CD14-positive monocyte (primary cell): ENCODE results near the gene MRPL43. TPM values are rescaled to one million over a fixed set of nuclear protein-coding genes. Genes with fewer than 3 reads are reported as not detected.

Source experiments
- DNase-seq, 3 donors: peaks; one replicate each; pipeline ENCODE4 v3.0.0-alpha.2; 2011 to 2022
- H2AFZ ChIP-seq: 2 replicates; pipeline ENCODE4 v1.6.0; 2012; ENCODE audit warnings: mild to moderate bottlenecking, low read depth, low read length, inconsistent platforms; ENCODE audit not compliant: insufficient read depth, poor library complexity, severe bottlenecking
- H3K27ac ChIP-seq, 2 donors: 1 replicate in 1 of 2; 2 replicates in 1 of 2; pipeline ENCODE4 v1.5.1; 2012 to 2013; ENCODE audit warnings: low read length in 2 of 2, control low read depth in 1 of 2, inconsistent platforms in 1 of 2, low read depth in 1 of 2, mild to moderate bottlenecking in 1 of 2
- H3K27me3 ChIP-seq, 2 donors: one replicate each; pipeline versions ENCODE4 v1.6.0 to v1.6.1; 2011 to 2013; ENCODE audit warnings: low read length in 2 of 2; ENCODE audit not compliant: control insufficient read depth in 2 of 2, insufficient read depth in 2 of 2
- H3K36me3 ChIP-seq, 2 donors: replicated peaks in 1 of 2; 1 replicate in 1 of 2; 2 replicates in 1 of 2; pipeline versions ENCODE4 v1.5.1 to v1.6.1; 2012 to 2013; ENCODE audit warnings: low read length in 2 of 2, control low read depth in 1 of 2, inconsistent platforms in 1 of 2, mild to moderate bottlenecking in 1 of 2; ENCODE audit not compliant: insufficient read depth in 2 of 2, control insufficient read depth in 1 of 2
- H3K4me1 ChIP-seq, 2 donors: 1 replicate in 1 of 2; 2 replicates in 1 of 2; pipeline versions ENCODE4 v1.5.1 to v1.6.1; 2012 to 2013; ENCODE audit warnings: low read length in 2 of 2, control low read depth in 1 of 2, inconsistent platforms in 1 of 2, mild to moderate bottlenecking in 1 of 2, moderate library complexity in 1 of 2; ENCODE audit not compliant: insufficient read depth in 2 of 2, control insufficient read depth in 1 of 2
- H3K4me2 ChIP-seq: replicated peaks from 2 replicates; pipeline ENCODE3; 2012; ENCODE audit warnings: low read length, moderate library complexity, mild to moderate bottlenecking; ENCODE audit not compliant: poor library complexity, severe bottlenecking; ENCODE audit errors: extremely low read depth
- H3K4me3 ChIP-seq, 3 experiments: fragments of 200-600 bp in 1 of 3; sonication (generic) in 1 of 3; replicated peaks in 1 of 3; 1 replicate in 2 of 3; 2 replicates in 1 of 3; pipeline ENCODE4 v1.5.1; 2011 to 2013; ENCODE audit warnings: low read length in 3 of 3, mild to moderate bottlenecking in 3 of 3, control low read depth in 2 of 3, low read depth in 2 of 3, inconsistent platforms in 1 of 3, moderate library complexity in 1 of 3
- H3K79me2 ChIP-seq: 2 replicates; pipeline ENCODE4 v1.6.0; 2012; ENCODE audit warnings: mild to moderate bottlenecking, control low read depth, inconsistent platforms, low read length, moderate library complexity; ENCODE audit not compliant: insufficient read depth
- H3K9ac ChIP-seq: 2 replicates; pipeline ENCODE4 v1.6.0; 2017; ENCODE audit warnings: low read length, mild to moderate bottlenecking; ENCODE audit not compliant: insufficient read depth, poor library complexity, severe bottlenecking
- H3K9me3 ChIP-seq, 2 donors: replicated peaks in 1 of 2; 1 replicate in 1 of 2; 2 replicates in 1 of 2; pipeline versions ENCODE4 v1.5.1 to v1.6.1; 2012 to 2013; ENCODE audit warnings: low read length in 2 of 2, control low read depth in 1 of 2; ENCODE audit not compliant: control insufficient read depth in 1 of 2, insufficient read depth in 1 of 2
- H4K20me1 ChIP-seq: 2 replicates; pipeline ENCODE4 v1.6.0; 2012; ENCODE audit warnings: mild to moderate bottlenecking, low read length, control low read depth, moderate library complexity; ENCODE audit not compliant: insufficient read depth
- H3K27ac Mint-ChIP-seq, 7 donors: one replicate each; pipeline ENCODE4 v1.8.0; 2020; ENCODE audit warnings: mild to moderate bottlenecking in 7 of 7, mixed read lengths in 7 of 7, moderate library complexity in 6 of 7, inconsistent platforms in 2 of 7
- H3K27me3 Mint-ChIP-seq, 3 donors: one replicate each; pipeline ENCODE4 v1.8.0; 2021 to 2022; ENCODE audit warnings: low read depth in 3 of 3, mild to moderate bottlenecking in 3 of 3, mixed read lengths in 3 of 3, moderate library complexity in 3 of 3, inconsistent platforms in 1 of 3
- H3K36me3 Mint-ChIP-seq, 2 donors: one replicate each; pipeline ENCODE4 v1.8.0; 2020; ENCODE audit warnings: mixed read lengths in 2 of 2, inconsistent platforms in 1 of 2, mild to moderate bottlenecking in 1 of 2
- H3K4me1 Mint-ChIP-seq: one replicate; pipeline ENCODE4 v1.8.0; 2020; ENCODE audit warnings: mild to moderate bottlenecking, mixed read lengths
- H3K4me3 Mint-ChIP-seq, 2 donors: one replicate each; pipeline ENCODE4 v1.8.0; 2020; ENCODE audit warnings: mild to moderate bottlenecking in 2 of 2, mixed read lengths in 2 of 2, moderate library complexity in 1 of 2
- H3K9me3 Mint-ChIP-seq, 7 donors: one replicate each; pipeline ENCODE4 v1.8.0; 2020 to 2022; ENCODE audit warnings: mixed read lengths in 7 of 7, mild to moderate bottlenecking in 6 of 7, moderate library complexity in 6 of 7, inconsistent platforms in 2 of 7
- WGBS: methylation state at CpG from one replicate; pipeline ENCODE4 v1.1.5; 2013; ENCODE audit warnings: missing lambda C conversion rate; ENCODE audit not compliant: insufficient coverage; 5-methylcytosine and 5-hydroxymethylcytosine counted together
- intact Hi-C, 2 donors: fragments of 100-400 bp; cut with micrococcal nuclease; formaldehyde crosslinking; loops; one replicate each; pipeline versions ENCODE4 v1.15.0 to v1.15.1; 2023
- polyA plus RNA-seq, 3 donors: library from polyadenylated mRNA; depleted of rRNA in 1 of 3; unstranded in 2 of 3; stranded (reverse) in 1 of 3; fragments of 300-500 nt in 2 of 3; fragments of >200 nt in 1 of 3; fragmentation: Illumina TruSeq in 2 of 3; gene quantifications; 1 replicate in 2 of 3; 2 replicates in 1 of 3; pipeline ENCODE4 v1.2.3, GENCODE V29; 2012 to 2021
- TF ChIP-seq, protein P1 (sequence below): fragments of 200-600 bp; IDR thresholded peaks from one replicate; pipeline ENCODE4 v1.8.0; 2022; ENCODE audit warnings: antibody characterized with exemption, mild to moderate bottlenecking

MRPL43 gene
- polyA plus RNA-seq, 3 donors: 69.5 to 123 (median 98.0) TPM

DNA sequence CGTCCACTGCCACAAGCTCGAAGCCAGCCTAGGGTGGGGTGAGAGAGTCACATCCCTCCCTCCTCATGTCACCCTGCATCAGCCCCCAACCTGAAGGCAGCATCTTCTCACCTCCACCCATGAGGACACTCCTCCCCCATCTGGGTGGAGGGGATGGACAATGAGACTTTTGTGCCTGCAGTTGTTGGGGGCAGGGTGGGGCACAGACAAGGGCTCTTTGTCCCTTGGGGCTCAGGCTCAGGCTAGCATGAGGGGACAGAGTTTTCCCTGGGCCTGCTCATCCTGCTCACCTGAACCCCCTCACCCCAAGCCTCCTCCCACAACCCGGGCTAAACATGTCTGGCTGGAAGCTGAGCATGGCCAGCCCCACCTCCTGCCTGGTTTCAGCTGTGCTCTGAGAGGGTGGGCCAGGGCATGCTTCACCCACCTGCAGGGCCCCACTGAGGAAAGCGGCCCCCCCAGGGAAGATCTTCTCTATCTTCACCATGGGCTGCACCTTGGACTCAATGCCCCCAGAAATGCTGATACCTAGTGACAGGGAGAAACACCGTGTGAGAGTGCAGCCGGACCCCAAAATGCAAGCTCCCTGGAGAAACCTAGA lies 21.6 kb upstream of the MRPL43 start:
- no peaks in the 10 kb centered on the region for H4K20me1 ChIP-seq
- H3K4me2 ChIP-seq: no peak overlapping the region
- Mint-ChIP-seq H3K27me3 (peaks cover 3 to 9% (median 7%) of the 10 kb centered on the region in 3 donors), H3K27ac (peak overlapping the region in 2 of 7 donors; percentile 23 to 40), H3K36me3 (peaks cover 5 to 20% of the 10 kb centered on the region in 2 donors), H3K4me3 (no peak overlapping the region), H3K4me1 (peaks cover 12% of the 10 kb centered on the region), H3K9me3 (peaks cover 0 to 3% (median 0%) of the 10 kb centered on the region in 7 donors)
- peaks cover 5 to 8% of the 10 kb centered on the region in 2 donors for H3K4me1 ChIP-seq
- H3K9me3 ChIP-seq: no peaks in the 10 kb centered on the region
- intact Hi-C loops: no loop called here
- H3K79me2 ChIP-seq: no peaks in the 10 kb centered on the region
- DNase-seq: no peak
- H3K27ac ChIP-seq: no peak overlapping the region
- WGBS: 67% methylated on average over 3 of the region's 6 CpGs
- no peak overlapping the region for H3K9ac ChIP-seq
- no peak overlapping the region for H2AFZ ChIP-seq
- H3K36me3 ChIP-seq: peaks cover 3 to 12% of the 10 kb centered on the region in 2 donors
- H3K4me3 ChIP-seq: no peak overlapping the region
- TF ChIP-seq, protein P1, sequence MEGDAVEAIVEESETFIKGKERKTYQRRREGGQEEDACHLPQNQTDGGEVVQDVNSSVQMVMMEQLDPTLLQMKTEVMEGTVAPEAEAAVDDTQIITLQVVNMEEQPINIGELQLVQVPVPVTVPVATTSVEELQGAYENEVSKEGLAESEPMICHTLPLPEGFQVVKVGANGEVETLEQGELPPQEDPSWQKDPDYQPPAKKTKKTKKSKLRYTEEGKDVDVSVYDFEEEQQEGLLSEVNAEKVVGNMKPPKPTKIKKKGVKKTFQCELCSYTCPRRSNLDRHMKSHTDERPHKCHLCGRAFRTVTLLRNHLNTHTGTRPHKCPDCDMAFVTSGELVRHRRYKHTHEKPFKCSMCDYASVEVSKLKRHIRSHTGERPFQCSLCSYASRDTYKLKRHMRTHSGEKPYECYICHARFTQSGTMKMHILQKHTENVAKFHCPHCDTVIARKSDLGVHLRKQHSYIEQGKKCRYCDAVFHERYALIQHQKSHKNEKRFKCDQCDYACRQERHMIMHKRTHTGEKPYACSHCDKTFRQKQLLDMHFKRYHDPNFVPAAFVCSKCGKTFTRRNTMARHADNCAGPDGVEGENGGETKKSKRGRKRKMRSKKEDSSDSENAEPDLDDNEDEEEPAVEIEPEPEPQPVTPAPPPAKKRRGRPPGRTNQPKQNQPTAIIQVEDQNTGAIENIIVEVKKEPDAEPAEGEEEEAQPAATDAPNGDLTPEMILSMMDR: no peak
- H3K27me3 ChIP-seq: no peaks in the 10 kb centered on the region

DNA sequence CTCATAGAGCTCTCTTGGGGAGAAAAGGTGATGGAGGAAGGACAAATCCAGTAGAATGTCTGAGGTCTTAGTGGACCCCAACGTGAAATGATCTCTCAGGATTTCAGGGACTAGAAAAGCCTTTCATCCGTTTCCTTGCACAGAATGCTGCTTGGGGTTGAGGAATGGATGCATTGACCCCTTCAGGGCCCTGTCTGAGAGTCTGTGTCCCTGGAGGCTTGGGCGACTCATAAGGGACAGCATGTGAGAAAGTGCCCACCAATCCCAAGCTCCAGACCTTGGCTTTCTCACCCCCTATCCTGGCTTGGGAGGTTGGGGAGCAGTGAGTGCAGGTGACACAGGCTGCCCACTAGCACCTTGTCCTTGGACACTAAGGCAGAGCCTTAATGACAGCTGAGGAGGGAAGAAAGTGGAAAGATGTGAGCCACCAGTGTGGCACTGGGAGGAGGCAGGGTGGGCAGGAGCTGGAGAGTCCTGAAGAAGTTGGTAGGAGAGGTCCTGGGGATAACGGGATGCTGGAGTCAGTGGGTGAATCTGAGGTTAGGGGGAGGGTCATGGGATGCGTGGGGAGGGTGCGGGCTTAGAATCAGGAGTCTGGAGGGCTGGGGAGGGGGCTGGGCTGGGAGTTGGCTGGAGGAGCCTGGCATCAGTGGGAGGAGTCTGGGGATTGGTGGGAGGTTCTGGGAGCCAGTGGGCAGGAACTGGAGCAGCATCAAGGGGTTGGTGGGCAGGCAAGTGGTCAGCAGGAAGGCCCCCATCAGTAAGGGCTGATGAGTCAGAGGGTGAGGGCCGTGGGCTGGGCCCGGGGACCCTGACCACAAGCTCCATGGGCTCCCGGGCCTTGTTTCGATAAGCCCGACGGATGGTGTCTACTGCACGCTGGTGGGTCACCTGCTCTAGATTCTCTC lies 20.9 kb upstream of the MRPL43 start:
- H3K27me3 ChIP-seq: no peaks in the 10 kb centered on the region
- no peaks in the 10 kb centered on the region for H4K20me1 ChIP-seq
- H3K4me2 ChIP-seq: no peak overlapping the region
- peaks cover 3 to 12% of the 10 kb centered on the region in 2 donors for H3K36me3 ChIP-seq
- no peaks in the 10 kb centered on the region for H3K9me3 ChIP-seq
- H3K4me1 ChIP-seq: peaks cover 3 to 7% of the 10 kb centered on the region in 2 donors
- peaks cover 0 to 7% (median 7%) of the 10 kb centered on the region in 3 donors for H3K27me3 Mint-ChIP-seq
- H3K79me2 ChIP-seq: no peaks in the 10 kb centered on the region
- H3K4me1 Mint-ChIP-seq: peaks cover 8% of the 10 kb centered on the region
- no peak overlapping the region for H3K9ac ChIP-seq
- H3K4me3 ChIP-seq: no peak overlapping the region
- H3K36me3 Mint-ChIP-seq: peaks cover 8 to 20% of the 10 kb centered on the region in 2 donors
- WGBS: 87% methylated on average over 4 of the region's 13 CpGs
- DNase-seq: no peak
- no peak overlapping the region for H3K27ac ChIP-seq
- no peak overlapping the region for H2AFZ ChIP-seq
- TF ChIP-seq, protein P1: no peak
- no peak overlapping the region for H3K4me3 Mint-ChIP-seq
- intact Hi-C loops: no loop called here
- no peak overlapping the region for H3K27ac Mint-ChIP-seq
- peaks cover 0 to under 1% (median 0%) of the 10 kb centered on the region in 7 donors for H3K9me3 Mint-ChIP-seq
